HG03280 (cell line): Measurements from ENCODE around the gene SLIT3.

Source experiments
- ATAC-seq: cut with Tn5 transposase; IDR thresholded peaks from one replicate; pipeline ENCODE4 v1.9.1; 2021; ENCODE audit warnings: mild to moderate bottlenecking, moderate library complexity; ENCODE audit not compliant: unreplicated experiment

The SLIT3 gene

GRCh38 chr5:168943091-168943884 is 357.7 kb downstream of the SLIT3 start:
- no peak for ATAC-seq

GRCh38 chr5:168941901-168942300 is 359.0 kb downstream of the SLIT3 start:
- ATAC-seq, result no peak

GRCh38 chr5:168940712-168941111 is 360.2 kb downstream of the SLIT3 start:
- ATAC-seq, result no peak

GRCh38 chr5:168939887-168940544 is 360.9 kb downstream of the SLIT3 start:
- no peak for ATAC-seq

- ATAC-seq, result no peak
Observed at GRCh38 chr5:168939156-168939800, 361.7 kb downstream of the SLIT3 start.

GRCh38 chr5:168936511-168936910 is 364.4 kb downstream of the SLIT3 start:
- no peak for ATAC-seq

GRCh38 chr5:168935183-168935582 is 365.8 kb downstream of the SLIT3 start:
- ATAC-seq, result no peak

- no peak for ATAC-seq
Observed at GRCh38 chr5:168934169-168934568, 366.8 kb downstream of the SLIT3 start.

GRCh38 chr5:168932400-168933189 is 368.3 kb downstream of the SLIT3 start:
- no peak for ATAC-seq

GRCh38 chr5:168931638-168932345 is 369.1 kb downstream of the SLIT3 start:
- no peak for ATAC-seq

- ATAC-seq, result no peak
Observed at GRCh38 chr5:168929656-168930055, 371.3 kb downstream of the SLIT3 start.

GRCh38 chr5:168925160-168925559 is 375.8 kb downstream of the SLIT3 start:
- no peak for ATAC-seq

GRCh38 chr5:168921147-168921866 is 379.6 kb downstream of the SLIT3 start:
- ATAC-seq, result no peak

GRCh38 chr5:168920019-168920810 is 380.7 kb downstream of the SLIT3 start:
- no peak for ATAC-seq

- no peak for ATAC-seq
Observed at GRCh38 chr5:168917947-168918600, 382.9 kb downstream of the SLIT3 start.

- no peak for ATAC-seq
Observed at GRCh38 chr5:168916852-168917251, 384.1 kb downstream of the SLIT3 start.

- ATAC-seq, result no peak
Observed at GRCh38 chr5:168916266-168916665, 384.7 kb downstream of the SLIT3 start.

- ATAC-seq, result no peak
Observed at GRCh38 chr5:168914491-168914890, 386.4 kb downstream of the SLIT3 start.

GRCh38 chr5:168910874-168911273 is 390.1 kb downstream of the SLIT3 start:
- no peak for ATAC-seq
